Tibial nerve (tissue), 4 donors: ENCODE data around the gene PPP2R2C.

ENCODE experiments used
- EP300 ChIP-seq, 2 donors: sonication (generic); formaldehyde crosslinking; IDR thresholded peaks; one replicate each; pipeline ENCODE4 v1.6.1; 2017; ENCODE audit warnings: antibody characterized with exemption in 2 of 2, mild to moderate bottlenecking in 1 of 2
- POLR2A ChIP-seq, 2 donors: fragments of 450-650 bp; IDR thresholded peaks; one replicate each; pipeline ENCODE4 v1.6.1; 2017; ENCODE audit warnings: antibody characterized with exemption in 2 of 2, mild to moderate bottlenecking in 2 of 2, moderate library complexity in 2 of 2
- TF ChIP-seq, protein P1 (sequence below), 5 experiments: fragments of 200-600 bp in 3 of 5; fragments of 450-650 bp in 2 of 5; sonication (generic) in 3 of 5; IDR thresholded peaks; one replicate each; pipeline ENCODE4 v1.5.1; 2016 to 2019; ENCODE audit warnings: antibody characterized with exemption in 5 of 5, mild to moderate bottlenecking in 3 of 5, moderate library complexity in 2 of 5

DNA sequence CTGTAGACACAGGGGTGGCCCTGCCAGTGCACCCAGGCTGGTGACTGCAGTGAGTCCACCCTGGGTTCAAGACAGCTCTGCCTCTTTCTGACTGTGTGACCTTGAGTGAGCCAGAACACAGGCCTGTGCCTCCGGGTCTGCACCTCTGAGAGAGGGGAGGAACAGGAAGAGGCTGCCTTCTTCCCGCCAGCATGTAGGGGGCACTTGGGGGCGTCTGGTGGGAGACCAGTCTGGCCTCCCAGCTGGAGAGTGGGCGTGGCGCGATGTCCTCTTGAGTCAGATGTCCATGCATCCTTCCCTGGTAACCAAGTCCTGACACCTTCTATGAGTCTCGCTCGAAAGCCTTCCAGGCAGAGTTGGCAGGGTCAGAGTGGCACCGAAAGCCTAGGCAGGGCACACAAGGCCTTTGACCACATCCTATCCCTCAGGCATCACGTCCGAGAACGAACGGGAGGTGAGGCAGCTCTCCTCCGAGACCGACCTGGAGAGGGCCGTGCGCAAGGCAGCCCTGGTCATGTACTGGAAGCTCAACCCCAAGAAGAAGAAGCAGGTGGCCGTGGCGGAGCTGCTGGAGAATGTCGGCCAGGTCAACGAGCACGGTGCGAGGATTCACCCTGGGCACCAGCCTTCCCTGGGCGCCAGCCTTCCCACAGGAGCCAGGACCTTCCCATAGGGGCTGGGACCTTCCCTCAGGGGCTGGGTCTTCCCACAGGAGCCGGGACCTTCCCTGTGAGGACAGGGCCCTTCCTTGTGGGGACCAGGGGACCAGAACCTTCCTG lies 181.5 kb downstream of the PPP2R2C start:
- TF ChIP-seq, protein P1, sequence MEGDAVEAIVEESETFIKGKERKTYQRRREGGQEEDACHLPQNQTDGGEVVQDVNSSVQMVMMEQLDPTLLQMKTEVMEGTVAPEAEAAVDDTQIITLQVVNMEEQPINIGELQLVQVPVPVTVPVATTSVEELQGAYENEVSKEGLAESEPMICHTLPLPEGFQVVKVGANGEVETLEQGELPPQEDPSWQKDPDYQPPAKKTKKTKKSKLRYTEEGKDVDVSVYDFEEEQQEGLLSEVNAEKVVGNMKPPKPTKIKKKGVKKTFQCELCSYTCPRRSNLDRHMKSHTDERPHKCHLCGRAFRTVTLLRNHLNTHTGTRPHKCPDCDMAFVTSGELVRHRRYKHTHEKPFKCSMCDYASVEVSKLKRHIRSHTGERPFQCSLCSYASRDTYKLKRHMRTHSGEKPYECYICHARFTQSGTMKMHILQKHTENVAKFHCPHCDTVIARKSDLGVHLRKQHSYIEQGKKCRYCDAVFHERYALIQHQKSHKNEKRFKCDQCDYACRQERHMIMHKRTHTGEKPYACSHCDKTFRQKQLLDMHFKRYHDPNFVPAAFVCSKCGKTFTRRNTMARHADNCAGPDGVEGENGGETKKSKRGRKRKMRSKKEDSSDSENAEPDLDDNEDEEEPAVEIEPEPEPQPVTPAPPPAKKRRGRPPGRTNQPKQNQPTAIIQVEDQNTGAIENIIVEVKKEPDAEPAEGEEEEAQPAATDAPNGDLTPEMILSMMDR (IDR thresholded peaks at IDR 0.05) = no peak
- TF ChIP-seq POLR2A (IDR thresholded peaks at IDR 0.05) = no peak
- TF ChIP-seq EP300 (IDR thresholded peaks at IDR 0.05) = no peak
